ENCODE measurements around the gene ANKRD39. TPM values are rescaled to one million over a fixed set of nuclear protein-coding genes. Genes with fewer than 3 reads are reported as not detected.
A peak's percentile ranks its signal among the peaks of the same experiment; 100 is the strongest.

The ANKRD39 gene
- total RNA-seq, 1 donor from 2014 or later = 9.4 TPM

- Histone ChIP-seq H3K27ac (no peak overlapping the region), H3K4me3 (no peak overlapping the region), H3K4me1 (peaks cover 23% of the 10 kb centered on the region), H3K9me3 (no peaks in the 10 kb centered on the region), H3K27me3 (ENCODE audit: low read depth) (no peaks in the 10 kb centered on the region), H3K36me3 (no peaks in the 10 kb centered on the region)
- DNase-seq (no peak), ATAC-seq (no peak)
- intact Hi-C loops (cut with DNase I) = no loop called here
- TF ChIP-seq, protein P1, sequence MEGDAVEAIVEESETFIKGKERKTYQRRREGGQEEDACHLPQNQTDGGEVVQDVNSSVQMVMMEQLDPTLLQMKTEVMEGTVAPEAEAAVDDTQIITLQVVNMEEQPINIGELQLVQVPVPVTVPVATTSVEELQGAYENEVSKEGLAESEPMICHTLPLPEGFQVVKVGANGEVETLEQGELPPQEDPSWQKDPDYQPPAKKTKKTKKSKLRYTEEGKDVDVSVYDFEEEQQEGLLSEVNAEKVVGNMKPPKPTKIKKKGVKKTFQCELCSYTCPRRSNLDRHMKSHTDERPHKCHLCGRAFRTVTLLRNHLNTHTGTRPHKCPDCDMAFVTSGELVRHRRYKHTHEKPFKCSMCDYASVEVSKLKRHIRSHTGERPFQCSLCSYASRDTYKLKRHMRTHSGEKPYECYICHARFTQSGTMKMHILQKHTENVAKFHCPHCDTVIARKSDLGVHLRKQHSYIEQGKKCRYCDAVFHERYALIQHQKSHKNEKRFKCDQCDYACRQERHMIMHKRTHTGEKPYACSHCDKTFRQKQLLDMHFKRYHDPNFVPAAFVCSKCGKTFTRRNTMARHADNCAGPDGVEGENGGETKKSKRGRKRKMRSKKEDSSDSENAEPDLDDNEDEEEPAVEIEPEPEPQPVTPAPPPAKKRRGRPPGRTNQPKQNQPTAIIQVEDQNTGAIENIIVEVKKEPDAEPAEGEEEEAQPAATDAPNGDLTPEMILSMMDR (IDR thresholded peaks at IDR 0.05) = no peak
These were observed 41.6 kb upstream of the ANKRD39 start for GRCh38 chr2:96899413-96899741.

- H3K27me3 ChIP-seq (ENCODE audit: low read depth) = no peaks in the 10 kb centered on the region
- DNase-seq (no peak), ATAC-seq (no peak)
- H3K36me3 ChIP-seq = no peaks in the 10 kb centered on the region
- intact Hi-C loops (cut with DNase I) = no loop called here
- TF ChIP-seq, protein P1 (IDR thresholded peaks at IDR 0.05) = no peak
- H3K9me3 ChIP-seq = no peaks in the 10 kb centered on the region
- H3K4me1 ChIP-seq = peaks cover 23% of the 10 kb centered on the region
- H3K4me3 ChIP-seq = no peak overlapping the region
- no peak overlapping the region for H3K27ac ChIP-seq
These were observed 41.0 kb upstream of the ANKRD39 start for GRCh38 chr2:96898641-96899412.

DNA sequence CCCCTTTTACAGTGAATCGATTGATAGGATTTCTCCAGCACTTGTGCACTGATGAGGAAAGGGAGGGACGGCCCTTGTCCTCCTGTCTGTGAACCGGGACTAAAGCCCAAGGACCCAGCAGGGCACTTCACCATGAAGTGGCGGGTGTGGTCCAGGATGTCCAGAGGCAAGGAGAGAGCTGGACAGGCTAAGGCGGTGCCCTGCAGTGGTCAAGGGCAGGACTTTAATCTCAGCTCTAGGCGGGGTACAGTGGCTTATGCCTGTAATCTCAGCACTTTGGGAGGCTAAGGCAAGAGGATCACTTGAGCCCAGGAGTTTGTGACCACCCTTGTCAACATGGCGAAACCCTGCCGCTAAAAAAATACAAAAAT is 40.3 kb upstream of the ANKRD39 start:
- no peak overlapping the region for H3K4me3 ChIP-seq
- TF ChIP-seq, protein P1 (IDR thresholded peaks at IDR 0.05) = no peak
- ATAC-seq (peak; percentile 56 to 65), DNase-seq (peak; percentile 71)
- no peaks in the 10 kb centered on the region for H3K9me3 ChIP-seq
- no peak overlapping the region for H3K27ac ChIP-seq
- intact Hi-C loops (cut with DNase I) = no loop called here
- peaks cover 23% of the 10 kb centered on the region for H3K4me1 ChIP-seq
- H3K36me3 ChIP-seq = no peaks in the 10 kb centered on the region
- no peaks in the 10 kb centered on the region for H3K27me3 ChIP-seq (ENCODE audit: low read depth)

DNA sequence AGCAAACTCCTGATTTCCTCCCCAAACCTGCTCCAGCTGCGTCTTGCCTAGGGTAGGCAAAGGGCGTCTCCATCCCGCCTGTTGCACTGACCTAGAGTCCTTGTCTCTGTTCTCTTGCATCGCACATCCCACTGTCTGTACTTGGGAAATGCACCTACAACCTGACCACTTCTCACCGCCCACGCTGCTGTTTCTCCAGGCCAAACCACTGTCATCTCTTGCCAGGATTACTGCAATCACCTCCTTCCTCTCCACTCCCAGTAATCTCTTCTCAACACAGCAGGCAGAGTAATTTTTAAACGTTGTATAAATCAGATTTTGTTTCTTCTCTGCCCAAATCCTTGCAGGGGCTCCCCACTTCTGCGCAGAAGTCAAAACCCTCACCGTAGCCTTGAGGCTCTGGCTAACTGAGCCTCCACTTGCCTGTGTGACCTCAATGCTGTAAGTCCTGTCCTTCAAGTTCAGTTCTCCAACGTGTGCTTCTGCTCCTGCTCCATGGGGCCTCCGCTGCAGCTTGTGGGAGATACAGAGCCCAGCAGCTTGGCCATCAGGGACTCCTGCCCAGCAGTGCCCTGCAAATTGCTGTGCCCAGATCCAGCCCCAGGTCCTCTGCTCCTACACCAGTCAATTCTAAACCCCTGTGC is 39.8 kb upstream of the ANKRD39 start:
- H3K27ac ChIP-seq = no peak overlapping the region
- H3K4me3 ChIP-seq = no peak overlapping the region
- TF ChIP-seq, protein P1 (IDR thresholded peaks at IDR 0.05) = no peak
- H3K9me3 ChIP-seq = no peaks in the 10 kb centered on the region
- ATAC-seq = peak in 1 of 2 donors; percentile 20
- no peaks in the 10 kb centered on the region for H3K36me3 ChIP-seq
- no peaks in the 10 kb centered on the region for H3K27me3 ChIP-seq (ENCODE audit: low read depth)
- no peak for DNase-seq
- intact Hi-C loops (cut with DNase I) = no loop called here
- H3K4me1 ChIP-seq = peaks cover 23% of the 10 kb centered on the region

- TF ChIP-seq, protein P1 (IDR thresholded peaks at IDR 0.05) = no peak
- H3K27ac ChIP-seq = no peak overlapping the region
These were observed 38.2 kb upstream of the ANKRD39 start for GRCh38 chr2:96895746-96896651.

More at GRCh38 chr2:96895746-96896651, 38.2 kb upstream of the ANKRD39 start:
- DNase-seq (no peak), ATAC-seq (peak; percentile 44 to 54)
- H3K36me3 ChIP-seq = no peaks in the 10 kb centered on the region
- intact Hi-C loops (cut with DNase I) = no loop called here
- H3K27me3 ChIP-seq (ENCODE audit: low read depth) = no peaks in the 10 kb centered on the region
- H3K4me3 ChIP-seq = no peak overlapping the region
- peaks cover 36% of the 10 kb centered on the region for H3K4me1 ChIP-seq
- H3K9me3 ChIP-seq = no peaks in the 10 kb centered on the region

Measured in lower lobe of right lung (tissue), 2 donors.